Activated CD4-positive, alpha-beta T cell treated with anti-CD3 and anti-CD28 coated beads, Interleukin-2, Interleukin-6, amounts not matched to agents 100 ng/mL and 50 ng/mL, durations not matched to agents 16 hours and 8 hours (primary cell): Measurements from ENCODE around the gene SOX14.

Experiments
- DNase-seq: peaks from one replicate; pipeline ENCODE4 v3.0.0-alpha.2; 2020

Gene SOX14

DNA sequence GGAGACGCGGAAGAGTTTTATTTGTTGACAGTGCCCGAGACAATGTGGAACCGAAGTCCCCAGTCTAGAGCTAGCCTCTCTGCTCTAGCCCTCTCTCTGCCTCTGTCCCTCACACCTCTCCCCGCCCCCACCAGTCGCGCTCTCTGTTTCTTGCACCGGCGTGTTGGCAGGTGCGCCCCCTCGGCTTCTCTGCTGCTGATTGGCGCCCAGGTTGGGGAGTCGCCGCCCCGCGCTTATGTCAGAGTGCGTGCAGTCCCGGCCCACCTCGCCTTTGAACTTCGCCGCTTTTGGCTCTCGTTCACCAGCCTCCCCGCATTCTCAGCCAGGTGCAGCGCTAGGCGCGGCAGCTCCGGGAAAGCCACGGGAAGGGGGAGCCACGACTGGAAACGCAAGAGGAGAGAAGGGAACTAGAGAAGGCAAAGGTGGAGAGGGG, at the start of gene SOX14:
Gene SOX14, plus strand, starts transcription at position 315 of the 433 bp plus-strand sequence. CDS start 470 bp downstream, outside the sequence.
- DNase-seq, result no peak

DNA sequence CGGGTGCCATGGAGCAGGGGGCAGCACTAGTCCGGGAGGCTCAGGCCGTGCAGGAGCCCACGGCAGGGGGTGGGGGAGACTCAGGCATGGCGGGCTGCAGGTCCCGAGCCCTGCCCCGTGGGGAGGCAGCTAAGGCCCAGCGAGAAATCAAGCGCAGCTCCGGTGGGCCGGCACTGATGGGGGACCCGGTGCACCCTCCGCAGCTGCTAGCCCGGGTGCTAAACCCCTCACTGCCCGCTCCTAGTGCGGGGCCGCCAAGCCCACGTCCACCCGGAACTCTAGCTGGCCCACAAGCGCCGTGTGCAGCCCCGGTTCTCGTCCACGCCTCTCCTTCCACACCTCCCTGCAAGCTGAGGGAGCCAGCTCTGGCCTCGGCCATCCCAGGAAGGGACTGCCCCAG, 49.6 kb upstream of the SOX14 start:
- DNase-seq, result no peak

DNA sequence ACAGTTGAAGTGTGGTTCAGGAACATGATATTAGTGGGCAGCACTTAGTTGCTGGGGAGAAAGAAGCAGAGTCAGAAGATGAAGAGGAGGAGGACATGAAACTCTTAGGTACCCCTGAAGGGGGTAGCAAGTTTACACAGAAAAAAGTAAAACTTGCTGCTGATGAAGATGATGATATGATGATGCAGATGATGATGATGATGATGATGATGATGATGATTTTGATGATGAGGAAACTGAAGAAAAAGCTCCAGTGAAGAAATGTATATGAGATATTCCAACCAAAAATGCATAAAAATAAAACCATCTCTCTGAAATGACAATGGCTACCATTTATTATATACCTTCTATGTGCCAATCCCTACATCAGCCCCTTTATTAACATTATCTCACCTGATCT, 39.9 kb upstream of the SOX14 start:
- DNase-seq, result no peak

DNA sequence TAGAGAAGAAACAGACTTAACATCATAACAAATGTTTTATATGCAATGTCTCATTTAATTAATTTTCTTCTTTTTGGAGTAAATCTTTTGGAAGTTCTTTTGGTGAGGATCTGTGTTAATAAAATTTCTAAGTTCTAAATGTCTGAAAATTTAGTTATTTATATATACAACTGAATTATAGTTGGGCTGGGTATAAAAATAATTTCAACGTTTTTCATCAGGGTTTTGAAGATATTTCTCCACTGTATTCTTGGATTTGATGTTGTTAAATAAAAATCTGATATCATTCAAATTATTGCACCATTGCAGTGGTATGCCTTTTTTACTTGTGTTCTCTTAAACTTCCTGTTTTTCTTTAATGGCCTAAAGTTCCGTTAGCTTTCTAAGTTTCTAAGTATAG, 26.9 kb upstream of the SOX14 start:
- DNase-seq, result no peak

DNA sequence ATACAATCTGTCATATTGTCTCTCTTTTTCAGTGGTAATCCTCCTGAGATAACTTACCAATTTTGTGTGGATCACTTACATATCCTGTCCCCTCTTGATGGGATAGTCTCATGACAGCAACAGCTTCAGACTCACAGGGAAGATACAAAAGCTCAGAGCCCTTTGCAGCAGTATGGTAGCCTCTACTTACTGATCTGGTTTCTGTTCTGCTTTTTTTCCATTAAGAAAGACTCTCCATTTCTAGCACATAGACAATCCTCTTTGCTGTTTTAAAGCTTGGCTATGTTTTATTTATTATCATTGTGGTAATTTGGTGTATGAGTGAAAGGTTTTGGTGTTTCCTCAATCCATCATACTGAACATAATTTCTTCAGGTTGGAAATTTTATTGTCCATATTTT, 25.4 kb upstream of the SOX14 start:
- DNase-seq, result no peak

DNA sequence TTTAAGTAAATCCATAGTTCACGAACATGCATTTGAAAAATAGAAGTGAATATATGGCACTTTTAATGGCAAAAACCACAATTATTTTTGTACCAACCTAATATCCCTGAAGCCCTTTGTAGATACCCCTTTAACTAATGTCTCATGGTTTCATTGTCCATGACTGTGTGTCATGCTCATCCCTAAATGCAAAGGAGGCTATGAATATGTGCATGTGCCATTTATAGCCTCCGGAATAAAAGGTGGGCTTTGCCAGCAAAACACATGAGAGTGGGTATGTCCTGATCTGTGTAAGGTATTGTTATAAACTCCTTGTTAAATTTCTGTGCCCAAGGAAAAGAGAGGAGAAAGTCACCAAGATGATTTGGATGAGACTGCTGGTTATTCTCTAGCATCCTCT, 20.5 kb upstream of the SOX14 start:
- DNase-seq, result no peak

DNA sequence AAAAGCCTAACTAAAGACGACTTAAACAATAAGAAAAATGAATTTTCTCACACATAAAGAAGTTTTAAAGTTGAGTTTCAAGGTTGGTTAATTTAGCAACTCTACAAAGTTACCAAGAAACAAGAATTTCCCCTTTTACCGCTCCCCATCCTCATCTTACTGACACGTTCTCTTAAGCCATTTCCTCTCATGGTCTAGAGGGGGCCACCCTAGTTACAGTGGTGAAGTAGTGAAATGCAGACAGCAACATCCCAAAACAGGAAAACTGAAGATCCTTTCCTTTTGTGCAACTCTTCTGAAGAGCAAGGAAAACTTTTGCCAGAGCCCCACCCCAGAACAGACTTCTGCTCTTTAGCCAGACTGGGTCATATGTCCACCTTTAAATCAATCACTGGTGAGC, 17.3 kb upstream of the SOX14 start:
- no peak for DNase-seq

DNA sequence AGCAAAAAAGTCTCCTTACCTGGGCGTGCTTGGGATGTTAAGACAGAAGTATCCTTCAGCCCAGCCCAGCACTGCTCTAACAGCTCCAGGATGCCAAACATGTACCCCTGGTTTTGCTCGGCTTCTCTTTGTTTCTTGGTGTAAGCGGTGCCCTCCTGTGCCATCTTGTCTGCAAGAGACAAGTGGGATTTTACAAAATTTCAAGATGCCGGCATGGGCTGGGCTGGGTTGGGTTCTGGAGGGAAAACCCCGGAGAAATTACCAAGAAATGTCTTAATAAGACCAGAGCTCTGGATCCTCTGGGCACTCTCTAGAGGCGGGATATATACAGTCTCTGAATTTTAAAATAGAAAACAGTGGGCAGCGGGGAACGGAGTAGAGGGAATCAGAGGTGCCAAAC, 4.6 kb upstream of the SOX14 start:
- no peak for DNase-seq

DNA sequence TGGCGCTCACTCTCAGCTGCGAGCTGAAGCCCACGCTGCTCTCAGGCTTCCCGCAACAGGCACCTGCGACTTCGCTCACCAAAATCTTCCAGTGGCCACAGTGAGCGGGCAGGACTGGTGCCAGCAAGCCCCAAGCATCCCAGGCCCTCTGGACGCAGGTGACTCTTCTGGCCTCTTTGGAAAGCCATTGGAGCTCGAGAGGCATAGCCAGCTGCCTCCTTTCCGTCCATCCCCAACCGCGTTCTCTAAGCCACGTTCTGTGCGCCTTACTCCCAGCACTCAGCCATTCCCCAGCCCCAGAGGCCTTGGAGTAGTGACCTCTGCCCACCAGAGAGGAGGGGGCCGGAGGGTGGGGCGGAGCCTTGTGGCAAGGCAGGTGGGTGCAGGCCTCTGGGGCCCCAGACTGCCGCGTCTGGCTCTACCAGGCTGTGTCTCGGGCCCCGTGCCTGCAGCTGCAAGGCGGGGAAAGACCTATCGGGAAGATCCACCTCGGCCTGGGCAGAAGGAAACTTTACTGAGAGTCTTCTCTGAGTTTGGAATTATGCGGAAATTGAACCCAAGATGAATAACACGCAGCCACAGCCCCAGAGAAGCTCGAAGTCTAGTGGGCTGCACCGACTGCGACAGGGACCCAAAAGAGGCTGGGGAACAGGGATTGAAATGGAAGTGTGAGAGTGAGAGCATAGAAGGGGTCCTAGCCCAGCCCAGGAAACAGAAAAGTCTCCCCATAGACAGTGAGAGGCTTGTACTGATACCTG, 3.6 kb upstream of the SOX14 start:
- DNase-seq, result no peak

DNA sequence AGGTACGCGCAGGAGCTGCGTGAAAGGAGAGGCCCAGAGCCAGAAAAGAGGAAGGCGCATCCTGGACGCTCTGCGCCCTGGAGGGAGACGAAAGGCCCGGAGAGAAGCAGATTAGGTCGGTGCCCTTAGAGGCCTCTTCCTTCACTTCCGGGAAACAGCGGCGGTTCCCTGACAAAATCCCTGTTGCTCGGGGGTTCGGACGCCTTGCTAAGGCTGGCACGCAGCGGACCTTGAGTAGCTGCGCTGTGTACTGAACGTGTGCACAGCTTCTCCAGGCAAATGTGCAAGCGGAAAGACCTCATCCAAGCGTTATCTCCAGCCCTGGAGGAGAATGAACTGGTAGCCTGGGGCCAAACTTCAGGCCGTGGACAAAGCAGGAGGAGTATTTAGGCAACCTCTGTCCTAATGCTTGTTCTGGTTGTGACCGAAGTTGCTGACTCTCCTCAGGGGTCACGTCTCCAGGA, 3.0 kb upstream of the SOX14 start:
- DNase-seq, result no peak

DNA sequence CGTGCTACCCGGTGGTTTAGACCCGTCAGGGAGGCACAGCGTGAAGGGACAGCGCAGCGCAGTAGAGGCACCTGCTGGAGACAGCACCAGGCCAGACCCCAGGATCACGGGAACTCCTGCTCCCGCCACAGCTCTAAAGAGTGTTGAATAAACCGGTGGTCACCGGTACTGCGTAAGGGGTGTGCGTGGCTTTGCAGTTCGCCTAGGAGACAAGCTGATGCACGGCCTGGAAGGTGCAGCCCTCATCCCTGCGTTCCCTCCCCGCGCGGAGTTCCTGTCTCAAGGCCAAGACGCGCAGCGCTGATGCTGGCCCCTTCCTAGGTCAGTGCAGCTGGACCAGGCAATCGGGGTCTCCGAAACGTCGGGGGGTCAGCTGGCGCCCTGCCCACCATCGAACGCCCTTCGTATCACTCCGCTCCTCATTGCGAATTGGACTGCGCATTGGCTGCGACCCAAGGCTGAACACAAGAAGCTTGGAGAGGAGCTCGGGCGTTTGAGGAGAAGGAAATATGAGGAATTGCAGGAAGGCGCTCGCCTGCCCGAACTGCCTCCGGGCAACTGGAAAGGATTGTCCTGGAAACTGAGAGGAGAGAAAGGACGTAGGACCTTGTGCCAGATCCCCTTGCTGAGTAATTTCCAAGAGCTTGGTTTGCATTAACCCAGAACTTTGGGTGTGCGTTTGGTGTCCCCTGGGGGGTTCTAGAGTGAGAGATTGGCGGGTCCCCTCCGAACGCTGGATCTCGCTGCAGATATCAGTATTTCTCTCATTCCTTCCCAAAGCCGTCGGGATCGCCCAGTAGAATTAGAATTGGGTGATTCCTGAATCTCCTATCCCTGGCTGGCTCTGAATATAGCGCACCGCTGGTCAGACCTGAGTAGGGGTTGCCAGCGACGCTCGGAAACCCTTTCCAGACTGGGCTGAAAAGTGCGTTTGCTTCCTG, 2.3 kb upstream of the SOX14 start:
- DNase-seq, result no peak

DNA sequence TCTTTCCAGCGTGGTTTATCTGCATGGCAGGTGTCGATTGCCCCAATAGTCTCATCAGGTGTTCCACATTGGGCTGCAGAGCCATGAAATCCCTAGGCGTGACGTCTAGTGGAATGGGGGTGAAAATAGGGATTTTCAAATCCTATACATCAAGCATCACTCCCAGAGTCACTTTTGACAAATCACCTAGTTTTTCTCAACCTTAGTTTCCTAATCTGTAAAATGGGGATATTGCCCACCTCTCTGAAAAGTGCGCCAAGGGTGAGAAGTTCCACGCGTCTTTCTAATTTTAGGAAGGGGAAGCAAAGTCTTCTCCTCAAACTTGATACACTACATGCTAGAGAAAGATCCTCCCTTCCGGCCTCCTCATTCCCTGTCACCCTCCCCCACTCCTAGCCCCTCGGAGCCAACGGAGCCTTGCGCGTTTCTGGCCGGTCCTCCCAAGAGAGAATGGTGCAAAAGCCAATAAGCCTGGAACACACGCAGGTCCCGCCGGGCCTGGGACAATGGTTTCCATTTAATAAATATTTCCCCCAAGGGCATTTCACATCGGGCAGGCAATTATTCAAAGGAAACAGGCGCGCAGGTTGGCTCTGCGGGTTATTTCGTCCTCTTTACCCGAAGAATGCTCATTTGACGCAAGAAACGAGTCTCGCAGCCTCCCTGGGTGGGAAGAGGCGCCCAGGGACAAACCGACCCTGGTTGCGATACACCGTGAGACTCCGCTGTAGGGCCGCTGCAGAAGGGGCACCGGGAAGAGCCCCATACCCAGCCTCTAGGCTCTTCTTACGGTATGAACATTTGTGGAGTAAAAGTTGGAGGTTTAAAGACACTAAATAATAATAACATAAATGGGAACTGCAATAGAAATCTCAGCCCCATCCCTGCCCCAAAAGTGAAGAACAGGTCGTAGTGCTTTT, 1.2 kb upstream of the SOX14 start:
- no peak for DNase-seq

DNA sequence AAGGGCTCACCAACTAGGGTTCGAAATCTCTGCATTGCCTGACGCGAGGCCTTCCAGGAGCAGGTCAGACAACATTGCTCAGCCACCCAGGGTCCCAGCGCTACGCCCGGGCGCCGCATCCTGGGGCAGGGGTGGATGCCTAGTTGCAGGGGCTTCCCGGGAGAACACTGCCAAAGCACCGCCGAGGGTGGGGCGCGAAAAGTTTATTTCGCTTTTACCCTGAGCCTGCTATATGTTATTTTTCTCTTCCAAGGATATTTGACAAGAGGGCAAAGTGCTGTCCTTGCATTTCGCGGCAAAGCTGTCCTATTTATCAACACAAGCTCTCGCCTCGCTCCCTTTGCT, 549 bp upstream of the SOX14 start:
- DNase-seq, result no peak

DNA sequence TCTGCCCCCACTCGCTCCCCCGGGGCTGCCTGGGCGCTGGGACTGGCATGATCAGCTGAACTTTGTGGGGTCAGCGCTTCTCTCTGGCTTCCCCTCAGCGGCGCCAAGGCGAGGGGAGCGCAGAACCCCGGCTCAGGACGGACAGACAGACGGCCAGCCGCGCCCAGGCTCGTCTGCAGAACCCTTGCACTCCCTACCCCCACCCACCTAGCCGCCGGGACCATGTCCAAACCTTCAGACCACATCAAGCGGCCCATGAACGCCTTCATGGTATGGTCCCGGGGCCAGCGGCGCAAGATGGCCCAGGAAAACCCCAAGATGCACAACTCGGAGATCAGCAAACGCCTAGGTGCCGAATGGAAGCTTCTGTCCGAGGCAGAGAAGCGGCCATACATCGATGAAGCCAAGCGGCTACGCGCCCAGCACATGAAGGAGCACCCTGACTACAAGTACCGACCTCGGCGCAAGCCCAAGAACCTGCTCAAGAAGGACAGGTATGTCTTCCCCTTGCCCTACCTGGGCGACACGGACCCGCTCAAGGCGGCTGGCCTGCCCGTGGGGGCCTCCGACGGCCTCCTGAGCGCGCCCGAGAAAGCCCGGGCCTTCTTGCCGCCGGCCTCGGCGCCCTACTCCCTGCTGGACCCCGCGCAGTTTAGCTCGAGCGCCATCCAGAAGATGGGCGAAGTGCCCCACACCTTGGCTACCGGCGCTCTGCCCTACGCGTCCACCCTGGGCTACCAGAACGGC, 621 bp downstream of the SOX14 start:
- DNase-seq, result no peak

DNA sequence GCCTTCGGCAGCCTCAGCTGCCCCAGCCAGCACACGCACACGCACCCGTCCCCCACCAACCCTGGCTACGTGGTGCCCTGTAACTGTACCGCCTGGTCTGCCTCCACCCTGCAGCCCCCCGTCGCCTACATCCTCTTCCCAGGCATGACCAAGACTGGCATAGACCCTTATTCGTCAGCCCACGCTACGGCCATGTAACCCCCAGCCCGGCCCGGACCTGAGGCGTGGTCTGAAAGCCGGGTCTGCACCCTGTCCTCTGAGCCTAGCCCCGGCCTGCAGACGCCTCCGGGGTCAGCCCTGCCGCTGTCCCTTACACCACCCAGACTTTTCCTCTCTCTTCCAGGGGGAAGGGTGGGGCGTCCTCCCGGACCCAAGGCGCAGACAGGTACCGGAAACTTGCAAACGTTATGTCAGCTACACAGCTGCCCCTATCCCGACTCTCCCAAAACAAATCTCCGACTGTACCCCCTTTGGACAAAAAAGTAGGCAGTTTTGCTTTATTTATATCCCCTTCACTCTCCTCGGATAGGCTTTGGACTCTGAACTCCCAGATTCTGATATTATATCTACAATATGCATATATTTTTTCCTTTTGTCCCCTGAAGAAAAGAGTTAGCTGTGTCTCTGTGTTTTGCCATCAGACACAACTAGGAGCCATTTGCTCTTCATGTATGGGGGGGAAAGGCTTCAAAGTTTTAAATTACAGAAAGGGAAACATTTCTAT, 1.4 kb downstream of the SOX14 start:
- no peak for DNase-seq

DNA sequence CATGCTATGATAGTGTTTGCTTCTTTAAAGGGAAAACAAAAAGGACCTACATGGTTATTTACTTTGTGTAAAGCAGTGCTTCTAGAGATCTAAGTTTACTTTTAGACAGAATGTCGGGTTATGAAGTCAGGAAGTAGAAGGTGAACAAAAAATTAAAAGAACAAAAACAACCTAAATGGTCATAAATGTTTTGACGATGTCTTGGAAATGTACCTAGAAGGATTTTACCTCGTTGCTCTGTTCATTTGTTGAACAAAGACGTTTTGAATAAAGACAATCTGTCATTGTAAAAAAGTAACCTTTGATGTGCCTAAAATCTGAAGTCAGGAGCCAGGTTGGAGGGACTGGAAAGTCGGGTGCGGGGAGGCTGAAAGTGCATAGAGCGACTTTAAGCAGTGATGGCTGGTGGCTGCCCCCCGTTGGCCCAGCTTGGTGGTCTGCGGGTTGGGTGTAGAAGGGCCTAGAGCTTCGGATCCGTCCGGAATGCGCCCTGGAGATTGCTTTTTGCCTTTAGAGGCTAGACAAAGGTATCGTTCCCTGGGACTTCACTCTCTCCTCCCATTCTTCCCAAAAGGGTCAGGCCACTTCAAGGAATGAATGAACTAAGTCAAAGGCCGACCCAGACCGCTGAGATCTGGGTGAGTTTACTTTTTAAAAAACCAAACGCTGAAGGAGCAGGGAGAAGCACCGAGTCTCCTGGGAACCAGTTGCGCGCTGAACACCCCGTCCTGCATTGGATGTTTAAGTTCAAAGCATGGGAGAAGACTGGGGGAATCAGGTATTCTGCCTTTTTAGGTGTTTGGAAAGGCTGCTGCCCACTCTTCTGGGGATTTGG, 2.1 kb downstream of the SOX14 start:
- DNase-seq, result no peak

DNA sequence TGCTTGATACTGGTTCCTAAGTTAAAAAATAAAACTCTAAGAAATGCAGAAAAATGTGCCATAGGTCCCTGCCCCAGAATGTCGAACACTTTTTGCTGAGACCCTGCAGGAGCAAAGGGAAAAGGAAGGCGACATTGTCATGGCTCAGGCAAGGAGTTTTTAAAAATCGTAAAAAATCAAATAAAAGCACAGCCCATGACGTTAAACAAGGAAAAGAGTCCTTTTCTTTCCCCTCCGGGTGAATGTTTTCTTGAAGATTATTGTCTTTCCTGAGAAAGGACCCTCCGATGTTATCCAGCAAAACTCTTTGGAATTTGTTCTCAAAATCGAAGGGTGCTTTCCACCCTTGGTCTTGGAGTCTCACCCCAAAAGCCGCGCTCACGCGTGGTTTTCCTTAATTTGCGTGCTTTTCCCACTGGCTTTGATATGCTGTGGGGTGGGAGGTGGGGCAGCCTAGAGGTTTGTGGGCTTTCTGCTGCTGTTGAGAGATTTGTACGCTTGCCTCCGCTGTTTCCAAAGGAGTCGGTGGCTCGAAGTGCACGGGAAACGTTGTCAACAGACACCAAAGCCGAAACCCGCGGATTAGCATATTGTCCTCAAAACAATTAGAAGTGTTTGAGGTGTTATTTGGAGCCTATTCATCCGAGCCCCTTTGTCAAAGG, 2.9 kb downstream of the SOX14 start:
- DNase-seq, result no peak

DNA sequence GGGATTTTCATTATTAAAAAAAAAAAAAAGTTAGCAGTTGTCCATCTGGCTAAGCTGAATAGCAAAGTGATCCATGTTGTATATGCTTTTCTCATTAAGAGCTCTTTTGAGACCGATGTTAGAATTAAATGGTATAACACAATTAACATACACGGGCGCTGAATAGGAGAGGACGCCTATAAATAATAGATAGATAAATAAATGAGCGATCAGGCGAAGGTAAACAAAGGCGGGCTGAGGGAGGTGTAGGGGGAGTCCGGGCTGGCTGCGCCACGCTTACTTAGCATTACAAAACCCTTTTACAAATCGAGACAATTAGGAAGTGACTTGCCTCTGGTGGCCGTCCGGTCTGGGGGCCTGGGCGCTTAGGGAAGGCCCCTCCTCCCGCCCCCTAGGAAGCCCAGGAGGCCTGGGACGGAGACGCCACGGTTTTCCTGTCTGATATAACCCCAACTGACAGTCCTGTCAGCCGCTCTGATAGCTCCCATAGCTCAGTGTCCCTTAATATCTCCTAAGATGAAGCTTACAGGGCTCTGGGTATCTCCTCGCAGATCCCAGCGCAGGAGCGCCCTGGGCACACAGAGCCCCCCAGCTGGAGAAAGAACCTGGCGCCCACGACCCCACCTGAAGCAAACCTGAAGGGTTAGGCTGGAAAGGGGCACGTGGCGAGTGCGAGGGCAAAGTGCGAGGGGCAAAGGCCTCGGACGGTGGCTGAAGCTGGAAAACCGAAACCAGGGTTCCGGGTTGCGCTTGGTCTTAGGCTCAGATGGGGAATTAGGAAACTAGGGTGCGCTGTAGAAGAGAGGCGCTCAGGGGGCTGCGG, 3.6 kb downstream of the SOX14 start:
- no peak for DNase-seq
